ENCODE data around the gene ZNF804B.

DNA sequence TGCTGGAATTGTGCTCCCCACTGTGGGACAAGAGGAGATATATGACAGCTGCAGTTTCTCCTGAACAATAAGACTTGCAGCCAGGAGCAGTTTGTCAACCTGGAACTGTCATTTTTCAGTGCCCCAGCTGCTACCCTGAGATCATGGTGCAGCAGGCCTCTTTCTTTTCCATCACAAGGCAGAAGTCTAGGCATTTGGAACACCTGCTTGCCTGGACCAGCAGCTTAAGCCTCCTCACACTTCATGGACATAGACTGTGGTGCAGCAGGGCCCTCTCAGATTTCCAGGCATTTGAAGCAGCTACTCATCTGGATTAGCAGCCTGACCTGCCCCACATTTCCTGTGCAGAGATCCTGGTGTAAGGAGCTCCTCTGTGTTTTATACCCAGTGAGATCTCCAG lies 486.7 kb downstream of the ZNF804B start:
- TF ChIP-seq, protein P1, sequence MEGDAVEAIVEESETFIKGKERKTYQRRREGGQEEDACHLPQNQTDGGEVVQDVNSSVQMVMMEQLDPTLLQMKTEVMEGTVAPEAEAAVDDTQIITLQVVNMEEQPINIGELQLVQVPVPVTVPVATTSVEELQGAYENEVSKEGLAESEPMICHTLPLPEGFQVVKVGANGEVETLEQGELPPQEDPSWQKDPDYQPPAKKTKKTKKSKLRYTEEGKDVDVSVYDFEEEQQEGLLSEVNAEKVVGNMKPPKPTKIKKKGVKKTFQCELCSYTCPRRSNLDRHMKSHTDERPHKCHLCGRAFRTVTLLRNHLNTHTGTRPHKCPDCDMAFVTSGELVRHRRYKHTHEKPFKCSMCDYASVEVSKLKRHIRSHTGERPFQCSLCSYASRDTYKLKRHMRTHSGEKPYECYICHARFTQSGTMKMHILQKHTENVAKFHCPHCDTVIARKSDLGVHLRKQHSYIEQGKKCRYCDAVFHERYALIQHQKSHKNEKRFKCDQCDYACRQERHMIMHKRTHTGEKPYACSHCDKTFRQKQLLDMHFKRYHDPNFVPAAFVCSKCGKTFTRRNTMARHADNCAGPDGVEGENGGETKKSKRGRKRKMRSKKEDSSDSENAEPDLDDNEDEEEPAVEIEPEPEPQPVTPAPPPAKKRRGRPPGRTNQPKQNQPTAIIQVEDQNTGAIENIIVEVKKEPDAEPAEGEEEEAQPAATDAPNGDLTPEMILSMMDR (IDR thresholded peaks at IDR 0.05; ENCODE audit: low read depth, low read length): no peak
- TF ChIP-seq POLR2A (IDR thresholded peaks at IDR 0.05; ENCODE audit: extremely low read depth, insufficient read length): no peak
- no peak for TF ChIP-seq MYC (IDR thresholded peaks at IDR 0.05; ENCODE audit: low read depth, low read length)
